GM21717 (cell line): ENCODE data around the gene MALAT1.
"Not testable (repeated sequence)": the region's sequence is repeated elsewhere in the genome, so short reads cannot be mapped to it uniquely, and the experiment has no call there.

Experiments used
- ATAC-seq: cut with Tn5 transposase; IDR thresholded peaks from one replicate; pipeline ENCODE4 v1.9.1; 2021; ENCODE audit warnings: mild to moderate bottlenecking, moderate library complexity; ENCODE audit not compliant: unreplicated experiment

MALAT1 gene

GRCh38 chr11:65497141-65498041 is 1.5 kb upstream of the MALAT1 start:
- ATAC-seq = peak; percentile 51

GRCh38 chr11:65498042-65498726 is 661 bp upstream of the MALAT1 start:
- peak; percentile 1 for ATAC-seq

- no peak for ATAC-seq
Measured at GRCh38 chr11:65498727-65498976, 193 bp upstream of the MALAT1 start.

- no peak for ATAC-seq
Measured at GRCh38 chr11:65499713-65500386, 1.0 kb downstream of the MALAT1 start.

- ATAC-seq = no peak
Measured at GRCh38 chr11:65500387-65501185, 1.7 kb downstream of the MALAT1 start.

GRCh38 chr11:65501186-65501471 is 2.3 kb downstream of the MALAT1 start:
- no peak for ATAC-seq

- no peak for ATAC-seq
Measured at GRCh38 chr11:65501472-65502273, 2.8 kb downstream of the MALAT1 start.

- no peak for ATAC-seq
Measured at GRCh38 chr11:65502274-65502554, 3.4 kb downstream of the MALAT1 start.

GRCh38 chr11:65502555-65503367 is 3.9 kb downstream of the MALAT1 start:
- no peak for ATAC-seq

GRCh38 chr11:65503368-65503948 is 4.6 kb downstream of the MALAT1 start:
- no peak for ATAC-seq

GRCh38 chr11:65503949-65504673 is 5.3 kb downstream of the MALAT1 start:
- no peak for ATAC-seq

GRCh38 chr11:65504674-65505465 is 6.0 kb downstream of the MALAT1 start:
- ATAC-seq = no peak

GRCh38 chr11:65505466-65506289 is 6.8 kb downstream of the MALAT1 start:
- ATAC-seq = no peak

GRCh38 chr11:65506290-65506771 is 7.5 kb downstream of the MALAT1 start:
- ATAC-seq = peak; percentile 7

- ATAC-seq = peak; percentile 37
Measured at GRCh38 chr11:65506772-65507505, 8.1 kb downstream of the MALAT1 start.

- ATAC-seq = not testable (repeated sequence)
Measured at GRCh38 chr11:65512311-65512710, 13.5 kb downstream of the MALAT1 start.
